HG03280 (cell line): ENCODE results near the gene KRT72.

Experiments used
- ATAC-seq: cut with Tn5 transposase; IDR thresholded peaks from one replicate; pipeline ENCODE4 v1.9.1; 2021; ENCODE audit warnings: mild to moderate bottlenecking, moderate library complexity; ENCODE audit not compliant: unreplicated experiment

KRT72 gene

GRCh38 chr12:52580496-52580895 is 20.8 kb downstream of the KRT72 start:
- no peak for ATAC-seq

- ATAC-seq, result no peak
Observed at GRCh38 chr12:52579468-52580465, 21.5 kb downstream of the KRT72 start.

- ATAC-seq, result no peak
Observed at GRCh38 chr12:52578469-52578868, 22.8 kb downstream of the KRT72 start.

GRCh38 chr12:52577316-52577715 is 23.9 kb downstream of the KRT72 start:
- no peak for ATAC-seq

GRCh38 chr12:52575948-52576347 is 25.3 kb downstream of the KRT72 start:
- ATAC-seq, result no peak

- no peak for ATAC-seq
Observed at GRCh38 chr12:52575256-52575655, 26.0 kb downstream of the KRT72 start.

- no peak for ATAC-seq
Observed at GRCh38 chr12:52573743-52574142, 27.5 kb downstream of the KRT72 start, which contains the start of gene KRT74. KRT74 (minus strand) TSS chr12:52573843; CDS start chr12:52573777, 66 bp downstream.

- ATAC-seq, result no peak
Observed at GRCh38 chr12:52573306-52573705, 28.0 kb downstream of the KRT72 start.

- no peak for ATAC-seq
Observed at GRCh38 chr12:52570511-52570910, 30.8 kb downstream of the KRT72 start.

GRCh38 chr12:52568111-52568510 is 33.2 kb downstream of the KRT72 start:
- no peak for ATAC-seq

GRCh38 chr12:52566847-52567291 is 34.4 kb downstream of the KRT72 start:
- no peak for ATAC-seq

GRCh38 chr12:52564582-52564981 is 36.7 kb downstream of the KRT72 start:
- ATAC-seq, result no peak

- ATAC-seq, result no peak
Observed at GRCh38 chr12:52561880-52562449, 39.3 kb downstream of the KRT72 start.

GRCh38 chr12:52559979-52560378 is 41.3 kb downstream of the KRT72 start:
- ATAC-seq, result no peak

GRCh38 chr12:52558781-52559445 is 42.4 kb downstream of the KRT72 start:
- no peak for ATAC-seq

GRCh38 chr12:52557476-52557875 is 43.8 kb downstream of the KRT72 start:
- no peak for ATAC-seq

GRCh38 chr12:52555577-52555976 is 45.7 kb downstream of the KRT72 start:
- no peak for ATAC-seq

- ATAC-seq, result no peak
Observed at GRCh38 chr12:52552681-52553195, 48.5 kb downstream of the KRT72 start, which contains the start of gene KRT71. KRT71 (minus strand) TSS chr12:52553145; CDS start chr12:52553077, 68 bp downstream.

GRCh38 chr12:52552055-52552454 is 49.2 kb downstream of the KRT72 start:
- no peak for ATAC-seq

- no peak for ATAC-seq
Observed at GRCh38 chr12:52551216-52551865, 49.9 kb downstream of the KRT72 start.

GRCh38 chr12:52546126-52546525 is 55.1 kb downstream of the KRT72 start:
- ATAC-seq, result no peak
